Astrocyte (in vitro differentiated cells and primary cell): ENCODE data around the gene FN3K. TPM values are rescaled to one million over a fixed set of nuclear protein-coding genes. Genes with fewer than 3 reads are reported as not detected.

Source experiments
- DNase-seq: peaks from one replicate; pipeline ENCODE4 v3.0.0-alpha.2; 2010; ENCODE audit warnings: low read depth
- FAIRE-seq: peaks from 2 replicates; lab custom pipeline; 2011; peaks lifted over from hg19 to GRCh38; lab: Jason Lieb, UNC
- H2AFZ ChIP-seq: 2 replicates; pipeline ENCODE4 v1.6.0; 2012; ENCODE audit warnings: low read depth, low read length, inconsistent platforms
- H3K27ac ChIP-seq: 2 replicates; pipeline ENCODE4 v1.5.1; 2011; ENCODE audit warnings: low read depth, low read length, inconsistent platforms
- H3K27me3 ChIP-seq: 2 replicates; pipeline ENCODE4 v1.6.0; 2011; ENCODE audit warnings: low read length, inconsistent platforms; ENCODE audit not compliant: insufficient read depth
- H3K36me3 ChIP-seq: 2 replicates; pipeline ENCODE4 v1.5.1; 2011; ENCODE audit warnings: low read length, inconsistent platforms; ENCODE audit not compliant: insufficient read depth
- H3K4me1 ChIP-seq: 2 replicates; pipeline ENCODE4 v1.5.1; 2011; ENCODE audit warnings: low read length, inconsistent platforms; ENCODE audit not compliant: insufficient read depth
- H3K4me2 ChIP-seq: 2 replicates; pipeline ENCODE4 v1.6.0; 2012; ENCODE audit warnings: low read length, inconsistent platforms
- H3K4me3 ChIP-seq: 2 replicates; pipeline ENCODE4 v1.5.1; 2011; ENCODE audit warnings: low read depth, mild to moderate bottlenecking, low read length, inconsistent platforms; ENCODE audit not compliant: insufficient read depth
- H3K79me2 ChIP-seq: 2 replicates; pipeline ENCODE4 v1.6.0; 2012; ENCODE audit warnings: mild to moderate bottlenecking, low read length, inconsistent platforms; ENCODE audit not compliant: insufficient read depth
- H3K9ac ChIP-seq: 2 replicates; pipeline ENCODE4 v1.6.0; 2012; ENCODE audit warnings: mild to moderate bottlenecking, low read length, inconsistent platforms
- H3K9me3 ChIP-seq: 2 replicates; pipeline ENCODE4 v1.5.1; 2012; ENCODE audit warnings: low read depth, mild to moderate bottlenecking, low read length, inconsistent platforms; ENCODE audit not compliant: insufficient read depth
- H4K20me1 ChIP-seq: 2 replicates; pipeline ENCODE4 v1.6.0; 2012; ENCODE audit warnings: low read length, inconsistent platforms; ENCODE audit not compliant: insufficient read depth
- H3K27ac Mint-ChIP-seq: one replicate; pipeline ENCODE4 v1.8.0; 2021; ENCODE audit warnings: mild to moderate bottlenecking, mixed read lengths; ENCODE audit not compliant: unreplicated experiment
- H3K27me3 Mint-ChIP-seq: one replicate; pipeline ENCODE4 v1.8.0; 2021; ENCODE audit warnings: low read depth, mixed read lengths; ENCODE audit not compliant: unreplicated experiment
- H3K36me3 Mint-ChIP-seq: one replicate; pipeline ENCODE4 v1.8.0; 2021; ENCODE audit warnings: low read depth, mixed read lengths; ENCODE audit not compliant: unreplicated experiment
- H3K4me1 Mint-ChIP-seq: one replicate; pipeline ENCODE4 v1.8.0; 2021; ENCODE audit warnings: low read depth, mixed read lengths; ENCODE audit not compliant: unreplicated experiment
- H3K4me3 Mint-ChIP-seq: one replicate; pipeline ENCODE4 v1.8.0; 2021; ENCODE audit warnings: mild to moderate bottlenecking, moderate library complexity, mixed read lengths; ENCODE audit not compliant: unreplicated experiment
- H3K9me3 Mint-ChIP-seq: one replicate; pipeline ENCODE4 v1.8.0; 2021; ENCODE audit warnings: mild to moderate bottlenecking, mixed read lengths; ENCODE audit not compliant: unreplicated experiment
- CTCF ChIP-seq: IDR thresholded peaks from 2 replicates; pipeline ENCODE4 v1.5.1; 2011; ENCODE audit warnings: low read depth, mild to moderate bottlenecking, inconsistent platforms, low read length, moderate library complexity; ENCODE audit not compliant: insufficient read depth
- EZH2 ChIP-seq: IDR thresholded peaks from 2 replicates; pipeline ENCODE4 v1.6.1; 2012; ENCODE audit warnings: mild to moderate bottlenecking, low read length, inconsistent platforms; ENCODE audit not compliant: insufficient read depth
- total RNA-seq: library from RNA; stranded (reverse); gene quantifications from 2 replicates; pipeline ENCODE4 v1.2.1, GENCODE V29; 2021

Gene FN3K
- total RNA-seq, 1 donor from 2014 or later, result 4.1 TPM

- H3K36me3 Mint-ChIP-seq, result peaks cover 7% of the 10 kb centered on the region
- H3K4me3 ChIP-seq, result peak overlapping the region; percentile 70
- peaks cover 11% of the 10 kb centered on the region for H3K9me3 Mint-ChIP-seq
- FAIRE-seq, result no peak
- H3K27me3 Mint-ChIP-seq, result peaks cover 9% of the 10 kb centered on the region
- H3K9ac ChIP-seq, result no peak overlapping the region
- H2AFZ ChIP-seq, result peak overlapping the region; percentile 96
- peak overlapping the region; percentile 87 for H3K4me3 Mint-ChIP-seq
- TF ChIP-seq EZH2, result no peak
- TF ChIP-seq CTCF, result no peak
- H3K27ac ChIP-seq, result no peak overlapping the region
- peaks cover 2% of the 10 kb centered on the region for H3K4me1 Mint-ChIP-seq
- H3K27ac Mint-ChIP-seq, result no peak overlapping the region
- no peak for DNase-seq
- no peaks in the 10 kb centered on the region for H3K36me3 ChIP-seq
- peaks cover 11% of the 10 kb centered on the region for H4K20me1 ChIP-seq
- peaks cover 10% of the 10 kb centered on the region for H3K79me2 ChIP-seq
- peaks cover 9% of the 10 kb centered on the region for H3K4me1 ChIP-seq
- H3K4me2 ChIP-seq, result peak overlapping the region; percentile 85
- H3K27me3 ChIP-seq, result peaks cover 2% of the 10 kb centered on the region
- H3K9me3 ChIP-seq, result peaks cover 4% of the 10 kb centered on the region
These were observed 35.9 kb upstream of the FN3K start for GRCh38 chr17:82699551-82699950.

GRCh38 chr17:82702231-82702927 lies 33.0 kb upstream of the FN3K start:
- Histone ChIP-seq H3K9ac (no peak overlapping the region), H3K4me2 (no peak overlapping the region), H4K20me1 (peaks cover 4% of the 10 kb centered on the region), H3K27ac (no peak overlapping the region), H3K79me2 (no peaks in the 10 kb centered on the region), H3K4me3 (no peak overlapping the region), H3K27me3 (peaks cover 2% of the 10 kb centered on the region), H3K9me3 (no peaks in the 10 kb centered on the region), H3K36me3 (no peaks in the 10 kb centered on the region), H3K4me1 (peaks cover 6% of the 10 kb centered on the region), H2AFZ (no peak overlapping the region)
- peaks cover 9% of the 10 kb centered on the region for H3K27me3 Mint-ChIP-seq
- H3K4me1 Mint-ChIP-seq, result peaks cover under 1% of the 10 kb centered on the region
- no peaks in the 10 kb centered on the region for H3K9me3 Mint-ChIP-seq
- no peaks in the 10 kb centered on the region for H3K36me3 Mint-ChIP-seq
- DNase-seq (no peak), FAIRE-seq (no peak)
- TF ChIP-seq EZH2, result no peak
- no peak for TF ChIP-seq CTCF
- no peak overlapping the region for H3K4me3 Mint-ChIP-seq
- H3K27ac Mint-ChIP-seq, result no peak overlapping the region

GRCh38 chr17:82703036-82703745 lies 32.2 kb upstream of the FN3K start:
- Mint-ChIP-seq H3K4me3 (no peak overlapping the region), H3K4me1 (peaks cover 1% of the 10 kb centered on the region), H3K36me3 (no peaks in the 10 kb centered on the region), H3K9me3 (no peaks in the 10 kb centered on the region), H3K27ac (no peak overlapping the region), H3K27me3 (peaks cover 9% of the 10 kb centered on the region)
- H3K27me3 ChIP-seq, result no peaks in the 10 kb centered on the region
- DNase-seq (no peak), FAIRE-seq (no peak)
- H3K9ac ChIP-seq, result no peak overlapping the region
- no peak overlapping the region for H3K4me2 ChIP-seq
- peaks cover 4% of the 10 kb centered on the region for H3K4me1 ChIP-seq
- no peaks in the 10 kb centered on the region for H3K36me3 ChIP-seq
- no peaks in the 10 kb centered on the region for H4K20me1 ChIP-seq
- H3K27ac ChIP-seq, result no peak overlapping the region
- H3K79me2 ChIP-seq, result no peaks in the 10 kb centered on the region
- no peak overlapping the region for H2AFZ ChIP-seq
- no peak overlapping the region for H3K4me3 ChIP-seq
- TF ChIP-seq CTCF (no peak), EZH2 (no peak)
- no peaks in the 10 kb centered on the region for H3K9me3 ChIP-seq
